T-cell (primary cell): ENCODE results near the gene MPV17. TPM values are rescaled to one million over a fixed set of nuclear protein-coding genes. Genes with fewer than 3 reads are reported as not detected.
"Not testable (repeated sequence)": the region's sequence is repeated elsewhere in the genome, so short reads cannot be mapped to it uniquely, and the experiment has no call there.

Experiments
- ATAC-seq, 4 experiments: fragments of 200-7000 bp in 3 of 4; fragments of 150-1000 bp in 1 of 4; cut with Tn5 transposase; replicated peaks in 1 of 4; 1 replicate in 3 of 4; 2 replicates in 1 of 4; pipeline ENCODE4 v1.10.0; 2021; ENCODE audit warnings: moderate library complexity in 3 of 4, mild to moderate bottlenecking in 2 of 4, moderate number of reproducible peaks in 1 of 4
- CTCF ChIA-PET, 2 donors: fragments of 300-600 bp; sonication (Branson Sonifier 250); formaldehyde crosslinking; loops; one replicate each; lab custom pipeline; 2022; ENCODE audit warnings: antibody characterized with exemption in 2 of 2; lab: Charles Lee
- POLR2A ChIA-PET, 2 donors: fragments of 300-600 bp; sonication (Branson Sonifier 250); formaldehyde crosslinking; loops; one replicate each; lab custom pipeline; 2022; ENCODE audit warnings: antibody characterized with exemption in 2 of 2; lab: Charles Lee
- DNase-seq, 35 experiments: peaks; one replicate each; pipeline versions ENCODE4 v3.0.0 to v3.0.0-alpha.2; 2013 to 2023
- H3K27ac ChIP-seq: one replicate; pipeline ENCODE4 v1.5.1; 2013; ENCODE audit warnings: low read length
- H3K27me3 ChIP-seq, 2 experiments: replicated peaks in 1 of 2; 1 replicate in 1 of 2; 2 replicates in 1 of 2; pipeline versions ENCODE4 v1.6.1 to v1.7.0; 2013; ENCODE audit warnings: low read length in 1 of 2, mixed read lengths in 1 of 2; ENCODE audit not compliant: control insufficient read depth in 2 of 2, insufficient read depth in 2 of 2; ENCODE audit errors: extremely low read depth in 1 of 2
- H3K36me3 ChIP-seq, 2 donors: 1 replicate in 1 of 2; 2 replicates in 1 of 2; pipeline versions ENCODE4 v1.6.1 to v1.7.0; 2013; ENCODE audit warnings: low read length in 1 of 2; ENCODE audit not compliant: control insufficient read depth in 2 of 2, insufficient read depth in 1 of 2; ENCODE audit errors: extremely low read depth in 1 of 2
- H3K4me1 ChIP-seq, 2 experiments: 1 replicate in 1 of 2; 2 replicates in 1 of 2; pipeline versions ENCODE4 v1.6.1 to v1.7.0; 2013; ENCODE audit warnings: low read length in 2 of 2, mixed read lengths in 1 of 2; ENCODE audit not compliant: insufficient read depth in 2 of 2, control insufficient read depth in 1 of 2; ENCODE audit errors: extremely low read depth in 1 of 2
- H3K4me3 ChIP-seq, 2 donors: 1 replicate in 1 of 2; 2 replicates in 1 of 2; pipeline versions ENCODE4 v1.5.1 to v1.7.0; 2013; ENCODE audit warnings: mild to moderate bottlenecking in 2 of 2, low read length in 1 of 2, moderate library complexity in 1 of 2; ENCODE audit not compliant: control insufficient read depth in 1 of 2; ENCODE audit errors: extremely low read depth in 1 of 2
- H3K9me3 ChIP-seq: 2 replicates; pipeline ENCODE4 v1.7.0; 2013
- H3K27ac Mint-ChIP-seq, 2 donors: one replicate each; pipeline ENCODE4 v1.8.0; 2020 to 2021; ENCODE audit warnings: mild to moderate bottlenecking in 2 of 2, mixed read lengths in 2 of 2
- H3K27me3 Mint-ChIP-seq, 2 donors: one replicate each; pipeline ENCODE4 v1.8.0; 2021 to 2022; ENCODE audit warnings: mixed read lengths in 2 of 2
- H3K36me3 Mint-ChIP-seq: one replicate; pipeline ENCODE4 v1.8.0; 2021; ENCODE audit warnings: mixed read lengths
- H3K4me1 Mint-ChIP-seq, 3 donors: one replicate each; pipeline ENCODE4 v1.8.0; 2020 to 2022; ENCODE audit warnings: mixed read lengths in 3 of 3, mild to moderate bottlenecking in 1 of 3
- H3K4me3 Mint-ChIP-seq, 3 donors: one replicate each; pipeline ENCODE4 v1.8.0; 2020 to 2022; ENCODE audit warnings: mild to moderate bottlenecking in 3 of 3, mixed read lengths in 3 of 3, moderate library complexity in 3 of 3
- H3K9me3 Mint-ChIP-seq, 3 donors: one replicate each; pipeline ENCODE4 v1.8.0; 2020 to 2022; ENCODE audit warnings: mixed read lengths in 3 of 3
- WGBS: methylation state at CpG from one replicate; pipeline ENCODE4 v1.1.5; 2013; ENCODE audit warnings: missing lambda C conversion rate; ENCODE audit not compliant: insufficient coverage; 5-methylcytosine and 5-hydroxymethylcytosine counted together
- total RNA-seq, 35 experiments: library from RNA in 6 of 35; stranded (reverse) in 6 of 35; fragments of 120-200 nt in 1 of 35; gene quantifications; one replicate each; pipeline versions ENCODE4 v1.2.1 to v1.2.4 and lab custom pipeline; 2013 to 2026

Gene MPV17
- total RNA-seq, 5 donors from 2014 or later (not counting 1 experiment from before 2014, with no cell fraction given): 64.5 to 99.1 (median 93.6) TPM

DNA sequence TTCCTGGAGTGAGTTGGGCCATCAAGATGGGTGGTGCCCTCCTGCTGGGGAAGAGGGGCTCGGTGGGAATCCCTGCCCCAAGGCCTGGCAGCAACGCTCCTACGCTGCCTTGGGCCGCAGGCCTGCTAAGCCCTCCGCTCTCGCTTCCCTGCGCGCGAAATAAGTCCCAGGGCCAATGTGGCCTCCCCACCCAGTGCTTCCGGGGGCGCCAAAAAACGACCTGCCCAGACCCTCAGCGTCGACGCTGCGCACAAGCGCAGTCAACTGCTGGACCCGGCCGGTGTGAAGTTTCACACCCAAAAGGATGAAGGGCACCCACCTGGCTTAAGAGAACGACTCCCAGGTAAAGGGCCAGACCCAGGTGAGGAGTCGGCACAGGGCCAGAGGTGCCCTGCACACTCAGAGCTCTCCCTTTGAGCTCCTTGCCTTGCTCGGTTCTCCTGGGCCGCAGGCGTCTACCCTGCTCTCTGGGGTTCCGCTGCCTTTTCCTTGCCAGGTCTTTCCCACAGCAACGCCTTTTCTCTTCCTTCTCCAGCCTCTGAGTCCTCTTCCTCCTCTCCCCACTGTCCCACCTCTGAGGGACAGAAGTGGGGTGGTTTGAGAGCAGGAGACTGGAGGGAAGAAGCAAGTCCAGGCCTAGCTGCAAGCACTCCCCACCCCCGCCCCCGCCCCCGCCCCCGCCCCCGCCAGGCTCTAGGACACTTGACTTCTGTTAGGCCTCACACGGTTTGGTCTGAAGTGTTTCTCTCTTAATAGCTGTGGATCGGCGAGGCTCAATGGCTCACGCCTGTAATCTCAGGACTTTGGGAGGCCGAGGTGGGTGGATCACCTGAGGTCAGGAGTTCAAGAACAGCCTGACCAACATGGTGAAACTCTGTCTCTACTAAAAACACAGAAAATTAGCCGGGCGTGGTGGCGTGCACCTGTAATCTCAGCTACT is 47.4 kb downstream of the MPV17 start, which contains the start of gene DNAJC5G:
DNAJC5G (plus strand) TSS at position 223 of the 940 bp plus-strand sequence. CDS start 1,296 bp downstream, outside the sequence.
- Histone ChIP-seq H3K27ac (no peak within 1 kb of the TSS), H3K36me3 (no peaks in the 10 kb centered on the region), H3K9me3 (no peaks in the 10 kb centered on the region), H3K4me1 (peaks cover 0 to 2% of the 10 kb centered on the region in 2 experiments), H3K27me3 (peaks cover 1 to 14% of the 10 kb centered on the region in 2 experiments), H3K4me3 (no peak within 1 kb of the TSS)
- peaks cover 15 to 20% of the 10 kb centered on the region in 2 donors for H3K27me3 Mint-ChIP-seq
- ATAC-seq: no peak
- no peak for DNase-seq
- ChIA-PET CTCF (no interaction called here), POLR2A (interaction anchor here in 1 of 2 donors (0.7 kb wide), 1 partner anchor 27 kb away, joined by 3 read pairs; no protein-coding TSS in a partner anchor)
- H3K9me3 Mint-ChIP-seq: no peaks in the 10 kb centered on the region
- peaks cover 2 to 6% (median 2%) of the 10 kb centered on the region in 3 donors for H3K4me1 Mint-ChIP-seq
- 86% methylated on average over 20 of the region's 39 CpGs for WGBS
- H3K27ac Mint-ChIP-seq: no peak within 1 kb of the TSS
- H3K4me3 Mint-ChIP-seq: no peak within 1 kb of the TSS
- no peaks in the 10 kb centered on the region for H3K36me3 Mint-ChIP-seq

DNA sequence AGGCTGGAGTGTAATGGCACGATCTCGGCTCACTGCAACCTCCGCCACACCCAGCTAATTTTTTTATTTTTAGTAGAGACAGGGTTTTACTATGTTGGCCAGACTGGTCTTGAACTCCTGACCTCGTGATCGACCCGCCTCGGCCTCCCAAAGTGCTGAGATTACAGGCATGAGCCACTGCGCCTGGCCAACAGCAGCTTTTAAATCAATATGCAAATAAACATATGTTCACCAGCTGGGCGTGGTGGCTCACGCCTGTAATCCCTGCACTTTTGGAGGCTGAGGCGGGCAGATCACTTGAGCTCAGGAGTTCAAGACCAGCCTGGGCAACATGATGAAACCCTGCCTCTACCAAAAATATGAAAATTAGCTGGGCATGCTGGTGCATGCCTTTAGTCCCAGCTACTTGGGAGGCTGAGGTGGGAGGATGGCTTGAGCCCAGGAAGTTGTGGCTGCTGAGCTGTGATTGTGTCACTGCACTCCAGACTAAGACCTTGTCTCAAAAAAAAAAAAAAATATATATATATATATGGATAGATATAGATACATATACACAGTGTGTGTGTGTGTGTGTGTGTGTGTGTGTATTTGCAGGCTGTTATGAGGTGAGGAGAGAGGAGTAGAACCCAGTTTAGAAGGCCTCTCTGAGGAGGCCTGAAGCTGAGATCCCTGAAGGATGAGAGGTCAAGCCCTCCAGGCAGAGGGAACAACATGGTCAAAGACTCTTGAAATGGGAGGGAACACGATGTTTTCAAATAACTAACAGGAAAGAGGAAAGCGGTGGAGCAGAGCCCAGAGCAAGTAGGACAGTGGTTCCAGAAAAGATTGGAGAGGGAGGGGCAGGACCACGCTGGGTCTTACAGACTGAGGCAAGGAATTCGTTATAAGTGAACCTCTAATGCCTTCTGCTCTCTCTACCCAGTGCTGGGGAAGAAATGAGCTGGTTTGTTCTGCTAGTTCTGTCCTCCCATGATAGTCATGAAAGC is 50.1 kb downstream of the MPV17 start:
- not testable (repeated sequence) for H3K27ac Mint-ChIP-seq, H3K9me3 ChIP-seq, H3K36me3 ChIP-seq, H3K4me3 Mint-ChIP-seq, ATAC-seq, H3K4me1 ChIP-seq, H3K4me3 ChIP-seq, DNase-seq, H3K36me3 Mint-ChIP-seq, H3K27ac ChIP-seq, H3K4me1 Mint-ChIP-seq, H3K9me3 Mint-ChIP-seq
- CTCF ChIA-PET: interaction anchor here in 1 of 2 donors (0.7 to 1.1 kb wide), 4 partner anchors 12 to 921 kb away, joined by 3 to 4 read pairs (median 4); no protein-coding TSS in a partner anchor
- 85% methylated on average over 7 of the region's 15 CpGs for WGBS
- H3K27me3 Mint-ChIP-seq: peaks cover 18 to 21% of the 10 kb centered on the region in 2 donors
- POLR2A ChIA-PET: interaction anchor here in 1 of 2 donors (0.6 to 0.7 kb wide), 3 partner anchors 51 to 183 kb away, joined by 4 to 8 read pairs (median 5); no protein-coding TSS in a partner anchor
- H3K27me3 ChIP-seq: peaks cover 2 to 12% of the 10 kb centered on the region in 2 experiments

DNA sequence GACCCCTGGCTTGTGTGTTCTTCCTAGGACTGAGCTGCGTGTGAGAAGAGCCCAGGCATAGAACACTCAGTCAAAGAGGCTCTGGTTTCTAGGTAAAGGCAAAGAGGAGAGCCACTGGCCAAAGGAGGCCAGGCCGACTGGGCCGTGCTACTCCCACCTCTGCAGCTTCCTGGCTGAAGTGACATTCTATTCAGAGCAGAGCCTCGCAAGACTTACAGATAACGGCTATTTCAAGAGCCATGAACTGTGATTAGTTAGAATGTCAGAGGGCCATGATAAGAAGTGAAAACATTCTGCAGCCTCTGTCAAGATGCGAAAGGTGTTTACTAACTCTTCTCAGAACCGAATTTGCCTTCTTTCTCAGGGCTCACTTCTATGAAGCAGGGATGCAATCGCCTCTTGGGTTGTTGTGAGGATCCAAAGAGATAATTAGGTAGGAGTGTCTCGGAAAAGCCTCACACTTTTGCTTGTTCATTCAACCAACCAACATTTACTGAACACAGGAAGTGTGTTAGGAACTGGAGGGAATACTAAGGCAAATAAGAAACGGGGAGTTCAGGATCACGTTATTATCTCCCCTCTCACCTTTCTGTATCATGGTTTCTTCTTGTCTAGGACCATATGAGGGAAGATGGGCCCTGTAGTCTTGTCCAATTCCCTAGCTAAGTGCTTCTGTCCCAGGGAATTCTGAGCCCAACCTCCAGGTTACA is 51.1 kb downstream of the MPV17 start:
- no peaks in the 10 kb centered on the region for H3K4me1 ChIP-seq
- WGBS: 79% methylated on average over 4 of the region's 11 CpGs
- ATAC-seq (no peak), DNase-seq (no peak)
- POLR2A ChIA-PET: interaction anchor here in 1 of 2 donors (0.6 kb wide), 1 partner anchor 149 kb away, joined by 4 read pairs; no protein-coding TSS in a partner anchor
- no peak overlapping the region for H3K27ac ChIP-seq
- Mint-ChIP-seq H3K9me3 (no peaks in the 10 kb centered on the region), H3K4me1 (no peaks in the 10 kb centered on the region), H3K27me3 (peaks cover 13 to 16% of the 10 kb centered on the region in 2 donors), H3K4me3 (no peak overlapping the region), H3K36me3 (no peaks in the 10 kb centered on the region), H3K27ac (no peak overlapping the region)
- CTCF ChIA-PET: interaction anchor here in 1 of 2 donors (0.7 to 1.1 kb wide), 3 partner anchors 13 to 920 kb away, joined by 3 to 4 read pairs (median 4); no protein-coding TSS in a partner anchor
- no peaks in the 10 kb centered on the region for H3K9me3 ChIP-seq
- peaks cover 2 to 17% of the 10 kb centered on the region in 2 experiments for H3K27me3 ChIP-seq
- H3K4me3 ChIP-seq: no peak overlapping the region
- H3K36me3 ChIP-seq: no peaks in the 10 kb centered on the region

DNA sequence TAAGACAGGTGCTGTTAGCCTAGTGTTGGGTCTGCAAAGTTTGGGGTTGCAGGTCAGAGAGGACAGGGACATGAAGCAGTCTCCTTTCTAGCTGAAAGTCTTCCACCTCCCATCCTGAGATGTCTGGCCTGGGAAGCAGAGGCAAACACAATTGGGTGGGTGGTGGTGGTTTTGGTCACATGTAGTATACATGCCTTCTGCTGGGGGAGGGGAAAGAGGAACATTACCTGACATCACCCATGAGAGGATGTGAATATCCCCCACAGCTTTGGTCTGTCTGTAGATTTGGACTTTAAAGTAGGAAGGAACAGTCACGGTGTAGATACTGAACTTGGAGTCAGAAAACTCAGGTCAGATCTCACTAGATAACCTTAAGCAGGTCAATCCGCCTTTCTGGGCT is 52.2 kb downstream of the MPV17 start:
- Histone ChIP-seq H3K27me3 (peaks cover 3 to 22% of the 10 kb centered on the region in 2 experiments), H3K27ac (no peak overlapping the region), H3K4me1 (no peaks in the 10 kb centered on the region), H3K36me3 (no peaks in the 10 kb centered on the region), H3K9me3 (no peaks in the 10 kb centered on the region), H3K4me3 (no peak overlapping the region)
- peaks cover 0 to under 1% (median 0%) of the 10 kb centered on the region in 3 donors for H3K4me1 Mint-ChIP-seq
- ATAC-seq (no peak), DNase-seq (no peak)
- H3K27me3 Mint-ChIP-seq: peaks cover 10 to 16% of the 10 kb centered on the region in 2 donors
- 20% methylated on average over 1 of the region's 2 CpGs for WGBS
- CTCF ChIA-PET: interaction anchor here in 1 of 2 donors (0.6 kb wide), 1 partner anchor 94 kb away, joined by 3 read pairs; no protein-coding TSS in a partner anchor
- no peak overlapping the region for H3K27ac Mint-ChIP-seq
- no peak overlapping the region for H3K4me3 Mint-ChIP-seq
- H3K9me3 Mint-ChIP-seq: no peaks in the 10 kb centered on the region
- H3K36me3 Mint-ChIP-seq: no peaks in the 10 kb centered on the region
- POLR2A ChIA-PET: no interaction called here

DNA sequence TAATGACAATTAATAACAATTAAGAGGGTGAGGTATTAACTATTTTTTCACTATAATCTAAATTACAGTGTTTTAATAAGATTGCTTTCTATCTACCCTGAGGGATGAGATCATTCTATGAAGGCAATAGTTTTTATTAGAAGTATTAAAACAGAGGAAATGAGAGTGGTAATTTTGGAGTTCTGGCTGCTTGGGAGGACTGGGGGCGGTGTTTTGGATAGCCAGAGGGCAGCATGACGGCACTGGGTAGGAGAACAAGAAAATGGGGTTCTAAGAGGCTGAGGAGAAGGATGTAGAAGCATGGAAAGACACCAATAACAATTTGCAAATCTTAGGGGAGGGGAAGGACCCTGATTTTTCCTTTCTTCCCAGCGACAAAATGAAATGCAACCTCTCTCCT is 52.8 kb downstream of the MPV17 start:
- ATAC-seq (no peak), DNase-seq (no peak)
- Histone ChIP-seq H3K4me3 (no peak overlapping the region), H3K27ac (no peak overlapping the region), H3K4me1 (peaks cover 0 to 5% of the 10 kb centered on the region in 2 experiments), H3K27me3 (peaks cover 8 to 24% of the 10 kb centered on the region in 2 experiments), H3K36me3 (no peaks in the 10 kb centered on the region), H3K9me3 (no peaks in the 10 kb centered on the region)
- Mint-ChIP-seq H3K36me3 (no peaks in the 10 kb centered on the region), H3K4me1 (peaks cover 0 to 5% (median 4%) of the 10 kb centered on the region in 3 donors), H3K9me3 (no peaks in the 10 kb centered on the region), H3K27me3 (peaks cover 10 to 16% of the 10 kb centered on the region in 2 donors), H3K27ac (no peak overlapping the region), H3K4me3 (no peak overlapping the region)
- no CpG with 5 or more reads among the region's 3 CpGs for WGBS
- ChIA-PET POLR2A (no interaction called here), CTCF (no interaction called here)
